ENCODE measurements around the gene MED12L.

The MED12L gene

DNA sequence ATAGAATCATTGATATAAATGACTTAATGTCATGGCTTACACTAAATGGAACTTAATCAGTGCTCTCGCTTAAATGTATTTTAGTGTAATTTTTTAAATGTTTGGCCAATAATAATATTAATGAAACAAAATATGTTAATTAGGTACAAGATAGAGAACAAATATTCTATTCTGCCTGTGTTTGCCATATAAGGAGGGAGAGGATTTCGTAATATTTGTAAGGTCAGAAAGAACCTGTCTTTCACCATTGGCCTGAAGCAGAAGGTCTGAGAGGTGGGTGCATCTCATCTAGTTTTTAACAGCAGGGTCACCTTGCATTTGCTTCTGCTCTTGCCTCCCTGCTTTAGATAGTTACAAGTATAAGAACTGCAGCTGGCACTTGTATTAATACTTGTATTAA is 228.7 kb downstream of the MED12L start:
- TF ChIP-seq, protein P1, sequence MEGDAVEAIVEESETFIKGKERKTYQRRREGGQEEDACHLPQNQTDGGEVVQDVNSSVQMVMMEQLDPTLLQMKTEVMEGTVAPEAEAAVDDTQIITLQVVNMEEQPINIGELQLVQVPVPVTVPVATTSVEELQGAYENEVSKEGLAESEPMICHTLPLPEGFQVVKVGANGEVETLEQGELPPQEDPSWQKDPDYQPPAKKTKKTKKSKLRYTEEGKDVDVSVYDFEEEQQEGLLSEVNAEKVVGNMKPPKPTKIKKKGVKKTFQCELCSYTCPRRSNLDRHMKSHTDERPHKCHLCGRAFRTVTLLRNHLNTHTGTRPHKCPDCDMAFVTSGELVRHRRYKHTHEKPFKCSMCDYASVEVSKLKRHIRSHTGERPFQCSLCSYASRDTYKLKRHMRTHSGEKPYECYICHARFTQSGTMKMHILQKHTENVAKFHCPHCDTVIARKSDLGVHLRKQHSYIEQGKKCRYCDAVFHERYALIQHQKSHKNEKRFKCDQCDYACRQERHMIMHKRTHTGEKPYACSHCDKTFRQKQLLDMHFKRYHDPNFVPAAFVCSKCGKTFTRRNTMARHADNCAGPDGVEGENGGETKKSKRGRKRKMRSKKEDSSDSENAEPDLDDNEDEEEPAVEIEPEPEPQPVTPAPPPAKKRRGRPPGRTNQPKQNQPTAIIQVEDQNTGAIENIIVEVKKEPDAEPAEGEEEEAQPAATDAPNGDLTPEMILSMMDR (IDR thresholded peaks at IDR 0.05; ENCODE audit: borderline replicate concordance, control extremely low read depth, extremely low read depth, insufficient read depth, missing control alignments) = no peak
- in situ Hi-C loops (cut with MboI; ENCODE audit: low sequenced_read_pairs, unreplicated experiment) = no loop called here

GRCh38 chr3:151314593-151314992 is 229.1 kb downstream of the MED12L start:
- in situ Hi-C loops (cut with MboI; ENCODE audit: low sequenced_read_pairs, unreplicated experiment) = no loop called here
- TF ChIP-seq, protein P1 (IDR thresholded peaks at IDR 0.05; ENCODE audit: borderline replicate concordance, control extremely low read depth, extremely low read depth, insufficient read depth, missing control alignments) = no peak

More for the DNA sequence above, 228.7 kb downstream of the MED12L start:
- DNase-seq (ENCODE audit: low spot score) = no peak

GRCh38 chr3:151315136-151315535 is 229.7 kb downstream of the MED12L start:
- DNase-seq (ENCODE audit: low spot score) = no peak
- in situ Hi-C loops (cut with MboI; ENCODE audit: low sequenced_read_pairs, unreplicated experiment) = no loop called here

More at GRCh38 chr3:151314593-151314992, 229.1 kb downstream of the MED12L start:
- DNase-seq (ENCODE audit: low spot score) = no peak

GRCh38 chr3:151315846-151316245 is 230.4 kb downstream of the MED12L start:
- no peak for DNase-seq (ENCODE audit: low spot score)
- in situ Hi-C loops (cut with MboI; ENCODE audit: low sequenced_read_pairs, unreplicated experiment) = no loop called here
- TF ChIP-seq, protein P1 (IDR thresholded peaks at IDR 0.05; ENCODE audit: borderline replicate concordance, control extremely low read depth, extremely low read depth, insufficient read depth, missing control alignments) = no peak

More at GRCh38 chr3:151315136-151315535, 229.7 kb downstream of the MED12L start:
- TF ChIP-seq, protein P1 (IDR thresholded peaks at IDR 0.05; ENCODE audit: borderline replicate concordance, control extremely low read depth, extremely low read depth, insufficient read depth, missing control alignments) = no peak

DNA sequence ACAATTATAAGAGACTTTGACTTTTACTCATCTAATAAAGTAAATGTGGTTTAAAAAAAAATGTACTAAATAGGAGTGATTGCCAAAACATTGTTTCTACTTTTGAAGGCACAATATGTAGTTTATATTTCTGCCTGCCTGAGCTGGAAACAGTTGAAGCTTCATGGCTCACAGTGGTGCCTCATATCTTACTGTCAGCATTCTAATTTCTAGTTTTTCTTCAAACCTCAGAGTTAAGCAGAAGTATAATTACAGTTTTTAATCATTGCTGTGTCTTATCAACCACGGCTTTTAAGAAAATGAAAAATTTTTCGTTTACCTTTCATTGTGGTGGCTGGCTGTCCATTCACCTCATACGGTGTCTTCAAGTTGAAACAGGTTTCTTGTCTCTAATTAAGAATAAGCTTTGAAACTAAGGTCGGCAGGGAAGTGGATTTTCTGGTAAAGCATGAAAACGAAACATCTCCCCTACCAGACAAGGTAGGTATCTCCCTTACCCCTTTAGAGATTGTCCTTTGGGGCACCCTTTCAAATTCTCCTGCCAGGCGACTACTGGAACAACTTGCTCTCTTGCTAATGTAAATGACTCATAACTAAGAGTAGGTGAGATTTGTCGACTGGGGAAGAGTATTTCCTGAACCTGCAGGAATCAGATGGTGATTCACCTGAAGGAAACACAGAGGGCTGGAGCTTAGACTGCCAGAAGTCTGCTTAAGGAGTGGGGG is 231.0 kb downstream of the MED12L start, which contains the start of gene GPR87:
Gene GPR87 (minus strand): TSS at position 554 of the 725 bp plus-strand sequence. CDS start 16,720 bp downstream, outside the sequence.
- TF ChIP-seq, protein P1 (IDR thresholded peaks at IDR 0.05; ENCODE audit: borderline replicate concordance, control extremely low read depth, extremely low read depth, insufficient read depth, missing control alignments) = no peak
- in situ Hi-C loops (cut with MboI; ENCODE audit: low sequenced_read_pairs, unreplicated experiment) = no loop called here
- DNase-seq (ENCODE audit: low spot score) = no peak

DNA sequence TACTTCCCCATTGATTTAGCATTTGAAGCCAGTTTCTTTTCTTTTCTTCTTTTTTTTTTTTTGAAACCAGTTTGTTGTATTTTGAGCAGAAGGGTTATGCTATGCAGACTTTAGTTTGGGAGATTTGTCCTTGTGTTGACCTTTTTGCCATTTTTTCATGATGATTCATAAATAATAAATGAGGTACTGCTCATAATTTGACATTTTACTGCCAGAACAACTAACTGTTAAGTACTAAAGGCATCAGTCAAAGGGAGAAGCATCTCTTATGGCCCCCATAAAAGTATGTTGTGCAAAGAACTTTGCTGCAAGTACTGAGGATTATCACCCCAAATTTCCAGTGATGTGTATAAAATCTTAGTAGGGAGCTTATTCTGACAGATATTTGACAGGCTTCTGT is 232.8 kb downstream of the MED12L start:
- DNase-seq (ENCODE audit: low spot score) = no peak
- TF ChIP-seq, protein P1 (IDR thresholded peaks at IDR 0.05; ENCODE audit: borderline replicate concordance, control extremely low read depth, extremely low read depth, insufficient read depth, missing control alignments) = no peak
- in situ Hi-C loops (cut with MboI; ENCODE audit: low sequenced_read_pairs, unreplicated experiment) = no loop called here
